NCI-H2107 (cell line): ENCODE data around the gene WNT3A.

Experiments
- DNase-seq: peaks from one replicate; lab custom pipeline; 2025; lab: John Stamatoyannopoulos, UW

The WNT3A gene

DNA sequence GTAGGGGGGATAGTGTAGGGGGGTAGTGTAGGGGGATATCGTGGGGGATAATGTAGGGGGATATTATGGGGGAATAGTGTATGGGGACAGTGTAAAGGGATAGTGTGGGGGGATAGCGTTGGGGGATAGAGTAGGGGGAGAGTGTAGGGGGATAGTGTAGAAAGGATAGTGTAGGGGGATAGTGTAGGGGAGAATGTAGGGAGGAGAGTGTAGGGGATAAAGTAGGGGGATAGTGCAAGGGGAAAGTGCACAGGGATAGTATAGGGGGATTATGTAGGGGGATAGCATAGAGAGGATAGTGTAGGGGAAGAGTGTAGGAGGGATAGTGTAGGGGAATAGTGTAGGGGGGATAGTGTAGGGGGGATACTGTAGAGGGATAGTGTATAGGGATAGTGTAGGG, 63.4 kb downstream of the WNT3A start:
- no peak for DNase-seq

- no peak for DNase-seq
Observed at GRCh38 chr1:228070851-228071250, 64.1 kb downstream of the WNT3A start.

DNA sequence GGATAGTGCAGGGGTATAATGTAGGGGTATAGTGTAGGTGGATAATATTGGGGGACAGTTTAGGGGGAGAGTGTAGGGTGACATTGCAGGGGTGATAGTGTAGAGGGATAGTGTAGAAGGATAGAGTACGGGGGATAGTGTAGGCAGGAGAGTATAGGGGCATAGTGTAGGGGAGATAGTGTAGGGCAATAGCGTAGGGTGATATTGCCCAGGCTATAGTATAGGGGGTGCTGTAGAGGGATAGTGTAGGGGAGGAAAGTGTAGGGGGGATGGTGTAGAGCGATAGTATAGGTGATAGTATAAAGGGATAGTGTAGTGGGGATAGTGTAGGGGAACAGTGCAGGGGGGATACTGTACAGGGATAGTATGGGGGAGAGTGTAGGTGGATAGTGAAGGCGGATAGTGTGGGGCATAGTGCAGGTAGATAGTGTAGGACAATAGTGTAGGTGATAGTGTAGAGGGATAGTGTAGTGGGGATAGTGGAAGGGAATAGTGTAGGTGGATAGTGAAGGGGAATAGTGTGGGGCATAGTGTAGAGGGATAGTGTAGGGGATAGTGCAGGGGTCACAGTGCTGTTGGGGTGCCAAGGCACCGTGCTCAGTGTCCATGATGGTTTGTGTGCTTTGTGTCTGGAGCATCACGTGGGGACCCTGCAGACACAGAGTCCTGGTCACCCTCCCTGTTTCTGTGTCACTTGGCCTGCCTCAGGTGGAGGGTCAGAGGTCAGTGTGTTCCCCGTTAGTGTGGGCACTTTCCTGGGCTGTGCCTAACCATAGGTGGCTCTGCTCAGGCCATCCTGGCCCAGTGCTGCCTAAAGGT, 65.2 kb downstream of the WNT3A start:
- DNase-seq = no peak

GRCh38 chr1:228072658-228073043, 65.9 kb downstream of the WNT3A start:
- DNase-seq = no peak

DNA sequence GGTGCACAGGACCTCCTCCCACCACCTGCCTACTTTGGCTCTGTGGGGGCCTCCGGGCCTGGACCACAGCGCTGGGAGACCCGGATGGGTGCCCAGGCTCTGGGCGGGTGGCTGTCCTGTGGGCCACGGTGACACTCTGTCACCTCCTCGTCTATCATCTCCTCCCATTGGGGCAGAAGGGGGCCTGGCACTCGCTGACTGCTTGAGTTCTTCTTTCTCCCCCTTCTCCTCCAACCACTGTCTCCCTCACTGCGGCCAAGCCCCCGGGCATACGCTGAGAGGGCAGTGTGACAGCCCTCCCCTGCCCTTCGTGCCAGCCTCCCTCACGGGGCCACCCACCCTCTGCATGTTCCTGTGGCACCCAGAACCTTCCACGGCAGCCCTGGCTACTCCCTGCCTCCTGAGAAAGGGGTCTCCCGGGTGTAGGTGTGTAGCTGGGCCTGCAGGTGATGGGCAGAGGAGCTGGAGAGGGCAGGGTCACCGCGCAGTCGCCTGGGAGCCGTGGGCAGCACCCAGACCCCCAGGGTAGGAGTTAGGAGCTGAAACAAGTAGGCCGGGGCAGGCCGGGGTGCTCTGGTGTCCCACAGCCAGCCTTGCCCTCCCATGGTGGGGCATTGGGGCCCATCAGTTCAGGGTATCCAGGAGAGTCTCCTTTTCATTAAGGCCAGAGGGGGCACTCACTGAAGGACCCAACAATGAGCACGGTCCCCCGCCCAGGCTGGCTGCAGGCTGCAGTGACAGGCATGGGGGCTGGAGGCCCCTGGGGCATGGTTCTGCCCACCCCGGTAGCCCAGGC, 66.5 kb downstream of the WNT3A start:
- no peak for DNase-seq

DNA sequence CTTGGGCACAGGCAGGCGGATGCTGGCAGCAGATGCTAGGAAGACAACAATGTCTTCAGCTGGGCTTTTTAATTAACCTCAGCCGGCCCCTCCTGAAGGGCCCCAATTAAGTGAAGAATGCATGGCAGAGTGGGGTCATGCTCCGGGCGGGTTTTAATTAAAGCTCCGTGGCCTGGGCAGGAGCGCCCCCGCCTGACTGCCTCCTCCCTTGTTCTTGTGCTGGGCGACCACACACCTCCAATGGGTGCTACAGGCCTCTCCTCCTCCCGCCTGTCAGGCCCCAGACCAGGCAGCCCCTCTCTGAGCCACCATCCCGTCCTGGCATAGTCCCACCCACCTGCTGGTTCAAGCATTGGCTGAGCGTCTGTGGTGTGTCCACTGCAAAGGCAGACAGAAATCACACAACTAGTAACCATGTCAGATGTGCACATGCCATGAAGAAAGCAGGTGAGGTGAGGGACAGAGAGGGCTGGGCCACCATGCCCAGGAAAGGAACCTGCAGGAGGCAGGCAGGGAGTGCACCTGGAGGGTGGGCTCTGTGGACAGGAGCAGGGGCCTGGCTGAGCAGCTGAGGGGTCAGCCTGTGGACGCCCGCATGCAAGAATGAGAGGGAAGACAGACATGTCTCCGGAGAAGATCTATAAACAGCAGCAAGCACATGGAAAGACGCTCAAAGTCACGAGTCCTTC, 67.2 kb downstream of the WNT3A start:
- DNase-seq = no peak

GRCh38 chr1:228074954-228075730, 68.3 kb downstream of the WNT3A start:
- no peak for DNase-seq

- DNase-seq = no peak
Observed at GRCh38 chr1:228075801-228076271, 69.0 kb downstream of the WNT3A start.

GRCh38 chr1:228076796-228077430, 70.1 kb downstream of the WNT3A start:
- no peak for DNase-seq

DNA sequence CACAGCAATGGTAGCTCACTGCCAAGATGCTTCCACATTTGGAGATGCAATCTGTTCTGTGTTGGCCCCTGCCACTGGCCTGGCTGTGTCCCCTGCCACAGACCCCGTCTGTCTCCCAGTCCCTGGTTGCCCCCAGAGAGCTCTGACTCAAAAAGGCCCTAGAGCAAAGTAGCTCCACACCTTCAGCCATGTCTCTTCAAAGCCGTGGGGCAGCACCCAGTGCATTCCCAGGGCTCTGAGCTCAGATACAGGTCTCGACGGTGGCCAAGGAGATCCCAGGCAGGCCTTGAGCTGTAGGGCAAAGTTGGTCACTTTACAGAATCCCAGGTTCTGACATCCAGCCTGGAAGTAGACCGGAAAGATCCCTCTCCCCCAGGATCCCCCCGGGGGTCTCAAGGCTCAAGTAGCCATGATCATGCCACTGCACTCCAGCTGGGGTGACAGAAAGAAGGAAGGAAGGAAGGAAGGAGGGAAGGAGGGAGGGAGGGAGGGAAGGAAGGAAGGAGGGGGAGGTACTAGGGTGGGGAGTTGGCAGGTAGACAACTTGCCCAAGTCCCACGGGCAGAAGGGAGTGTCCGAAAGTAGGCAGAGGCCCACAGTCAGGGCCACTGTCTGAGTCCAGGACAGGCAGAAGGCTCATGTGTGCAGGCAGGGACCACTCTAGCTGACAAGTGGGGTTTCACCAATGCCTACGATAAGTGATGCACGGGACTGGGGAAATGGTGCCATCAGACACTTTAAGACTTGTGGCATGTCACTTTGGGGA, 71.0 kb downstream of the WNT3A start:
- DNase-seq = no peak

DNA sequence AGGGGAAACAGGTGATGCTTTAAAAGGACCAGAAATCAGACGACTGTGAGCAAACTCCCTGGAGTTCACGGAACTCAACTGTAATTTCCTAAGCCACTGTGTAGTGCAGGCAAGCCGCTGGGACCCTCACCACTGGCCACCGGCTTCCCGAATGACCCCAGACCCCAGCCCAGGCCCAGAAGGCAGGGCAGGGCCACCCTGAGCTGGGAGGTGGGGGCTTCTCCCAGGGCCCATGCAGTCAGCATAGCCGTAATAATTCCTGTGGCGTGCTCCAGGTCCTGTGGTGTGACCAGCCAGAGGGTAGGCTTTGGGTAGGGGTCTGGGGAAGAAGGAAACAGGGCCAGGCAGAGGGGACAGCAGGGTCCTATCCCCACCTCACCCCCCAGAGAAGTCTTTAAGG, 72.2 kb downstream of the WNT3A start:
- no peak for DNase-seq

- DNase-seq = no peak
Observed at GRCh38 chr1:228079601-228080263, 72.9 kb downstream of the WNT3A start.

DNA sequence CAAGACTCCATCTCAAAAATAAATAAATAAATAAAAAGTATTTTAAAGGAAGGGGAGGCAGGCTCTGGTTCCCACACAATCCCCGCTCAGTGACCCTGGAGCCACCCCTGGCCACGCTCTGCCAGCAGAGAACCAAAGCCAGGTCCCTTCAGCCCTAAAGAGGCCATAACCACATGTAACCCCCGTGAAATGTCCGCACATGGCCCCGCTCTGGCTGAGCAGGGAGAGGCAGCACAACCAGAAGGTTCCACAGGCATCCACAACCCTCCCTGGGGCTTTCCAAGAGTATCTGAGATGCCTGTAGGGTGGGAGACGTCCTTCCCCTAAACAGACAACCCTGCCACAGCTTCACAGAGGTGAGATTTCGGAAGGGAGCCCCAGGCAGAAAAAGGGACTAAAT, 74.3 kb downstream of the WNT3A start:
- no peak for DNase-seq

GRCh38 chr1:228081578-228082213, 74.9 kb downstream of the WNT3A start:
- DNase-seq = no peak

DNA sequence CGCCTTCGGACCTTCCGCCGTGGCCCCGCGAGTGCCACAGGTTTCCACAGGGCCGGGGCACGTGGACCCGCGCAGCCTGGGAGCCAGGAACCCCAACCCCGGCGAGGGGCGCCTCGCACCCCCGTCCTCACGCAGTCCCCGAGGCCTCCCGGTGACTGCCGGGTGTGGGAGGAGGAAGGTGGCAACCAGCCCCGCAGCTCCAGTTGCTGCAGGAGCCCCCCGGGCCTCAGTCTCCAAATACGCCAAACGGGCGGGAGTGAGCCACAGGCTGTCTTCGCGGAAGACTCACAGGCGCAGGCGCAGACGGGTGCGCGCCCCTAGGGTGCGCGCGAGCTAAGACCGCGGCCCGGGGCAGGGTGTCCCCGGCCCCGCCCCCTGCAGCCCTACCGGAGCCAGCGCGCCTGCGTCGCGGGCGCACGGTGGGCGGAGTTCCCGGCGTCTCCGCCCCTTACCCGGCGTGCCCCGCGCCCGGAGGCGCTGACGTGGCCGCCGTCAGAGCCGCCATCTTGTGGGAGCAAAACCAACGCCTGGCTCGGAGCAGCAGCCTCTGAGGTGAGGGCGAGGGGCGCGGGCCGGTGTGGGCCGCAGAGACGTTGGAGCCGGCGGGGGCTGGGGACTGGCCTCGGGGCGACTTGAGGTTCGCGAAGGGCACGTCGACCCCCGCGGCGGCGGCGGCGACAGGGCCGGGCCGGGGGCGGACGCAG, 75.6 kb downstream of the WNT3A start, which contains the start of gene ARF1:
TSS of gene ARF1 (plus strand) at position 495 of the 704 bp plus-strand sequence. CDS start 14,407 bp downstream, outside the sequence.
- DNase-seq = peak; percentile 94

DNA sequence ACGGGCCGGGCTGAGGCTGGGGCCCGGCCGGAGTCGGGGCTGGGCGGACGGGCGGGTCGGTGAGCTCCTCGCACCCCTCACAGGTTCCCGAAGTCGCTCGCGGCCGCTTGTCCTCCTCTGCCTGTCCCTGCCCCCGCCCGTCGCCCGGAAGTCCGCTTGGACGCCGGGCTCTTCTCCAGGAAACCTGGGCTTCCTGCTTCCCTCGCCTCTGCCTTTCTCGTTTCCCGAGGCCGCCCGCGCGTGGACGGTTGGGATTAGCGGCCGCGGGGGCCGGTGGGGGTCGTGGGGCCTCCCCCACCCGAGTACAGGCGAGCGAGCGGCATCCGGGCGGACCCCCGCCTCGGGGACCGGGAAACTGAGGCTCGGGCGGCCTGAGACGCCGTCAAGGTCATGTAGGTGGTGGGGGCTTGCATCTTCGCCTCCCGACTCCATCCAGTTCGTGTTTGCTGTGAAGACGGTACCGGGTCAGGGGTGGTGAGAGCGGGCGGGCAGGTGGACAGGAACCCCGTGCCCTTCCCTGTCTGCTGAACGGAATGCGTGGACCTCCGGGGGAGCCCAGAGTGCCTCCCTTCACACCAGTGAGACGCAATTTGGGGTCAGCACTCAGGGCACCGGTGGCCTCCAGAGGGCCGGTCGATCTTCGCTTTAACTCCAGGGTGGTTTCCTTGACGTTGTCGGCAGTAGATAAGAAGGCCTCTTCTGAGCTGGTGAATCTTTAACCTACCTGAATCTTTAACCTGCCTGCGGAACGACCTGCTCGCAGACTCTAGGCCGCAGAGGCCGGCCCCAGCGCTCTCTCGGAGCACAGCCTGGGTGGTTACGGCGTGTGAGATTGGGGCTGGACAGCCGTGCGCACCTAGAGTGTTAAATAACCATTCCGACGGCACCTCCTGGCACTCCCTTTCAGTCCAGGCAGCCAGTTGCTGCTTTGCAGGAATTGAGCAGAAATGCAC, 76.4 kb downstream of the WNT3A start:
- no peak for DNase-seq

DNA sequence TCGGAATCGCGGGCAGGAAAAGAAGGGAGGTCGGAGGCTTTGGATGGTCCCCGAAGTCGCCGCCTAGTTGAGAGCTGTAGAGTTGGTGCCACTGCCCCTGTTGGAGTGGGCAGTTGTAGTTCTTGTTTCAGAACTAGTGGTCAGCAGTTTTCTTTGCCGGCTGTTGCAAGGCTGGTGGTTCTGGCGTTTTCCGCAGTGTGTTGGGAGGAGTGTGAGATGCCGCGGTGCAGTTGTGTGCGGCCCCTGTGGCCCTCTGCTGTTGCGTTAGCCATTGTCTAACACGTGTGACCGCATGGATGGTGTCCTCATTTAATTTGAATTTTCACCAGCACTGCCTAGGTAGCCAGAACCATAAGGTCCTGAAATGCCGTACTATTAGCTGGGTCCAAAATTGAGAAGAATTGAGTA, 77.1 kb downstream of the WNT3A start:
- no peak for DNase-seq

DNA sequence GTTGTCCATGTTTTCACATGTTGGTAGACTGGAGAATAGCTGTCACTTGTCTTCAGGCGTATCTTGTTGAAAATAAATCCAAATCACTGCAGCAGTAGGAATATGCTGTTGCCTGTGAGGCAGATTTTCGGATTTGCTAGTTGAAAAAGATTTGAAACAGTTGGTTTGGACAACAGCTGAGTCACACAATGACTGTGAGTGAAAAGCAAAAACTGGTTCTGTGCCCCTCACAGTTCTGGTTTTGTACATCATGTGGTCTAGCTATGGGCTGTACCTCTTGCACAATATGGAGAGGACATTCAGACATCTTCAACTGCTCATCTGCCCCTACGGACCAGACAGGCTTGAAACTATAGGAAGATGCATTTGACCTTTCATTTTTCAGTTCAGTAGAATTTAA, 77.5 kb downstream of the WNT3A start:
- DNase-seq = no peak
